Measurements from ENCODE around the gene SLC7A5.

DNA sequence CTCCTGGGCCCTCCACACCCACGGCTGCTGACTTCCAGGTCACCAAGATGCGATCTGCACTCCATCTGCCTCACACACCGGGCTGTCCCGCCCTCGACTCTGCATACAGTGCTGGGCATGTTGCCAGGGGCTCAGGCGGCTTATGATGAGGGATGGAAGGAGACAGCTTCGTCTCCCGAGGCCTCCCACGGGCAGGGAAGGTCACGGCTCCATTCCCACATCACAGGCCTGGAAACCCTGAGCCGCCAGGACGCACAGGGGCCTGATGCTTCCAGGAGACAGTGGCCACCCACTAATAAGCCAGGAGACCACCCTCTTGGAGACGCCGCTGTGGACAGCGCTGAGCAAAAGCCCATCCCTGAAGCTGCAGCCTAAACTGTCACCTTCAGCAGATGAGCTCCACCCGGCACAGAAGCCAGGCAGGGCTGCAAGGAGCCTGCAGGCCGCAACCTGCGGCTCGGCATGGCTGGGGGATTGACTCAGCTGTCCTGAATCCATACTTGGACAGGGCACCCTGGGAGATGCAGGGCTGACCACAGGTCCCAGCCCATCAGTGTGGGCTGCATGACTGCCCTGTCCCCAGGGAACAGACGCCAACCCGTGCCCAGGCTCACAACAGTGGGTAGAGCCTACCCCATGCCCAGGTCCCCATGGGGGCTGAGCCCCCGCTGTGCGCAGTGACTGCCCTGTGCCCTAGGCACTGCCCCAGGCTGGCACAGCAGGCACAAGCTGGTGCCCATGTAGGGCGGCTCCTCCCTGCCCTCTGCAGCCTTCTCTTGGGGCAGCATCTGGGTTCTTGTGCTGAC, 34.4 kb downstream of the SLC7A5 start:
- TF ChIP-seq POLR2A (IDR thresholded peaks at IDR 0.05) = no peak
- TF ChIP-seq, protein P1, sequence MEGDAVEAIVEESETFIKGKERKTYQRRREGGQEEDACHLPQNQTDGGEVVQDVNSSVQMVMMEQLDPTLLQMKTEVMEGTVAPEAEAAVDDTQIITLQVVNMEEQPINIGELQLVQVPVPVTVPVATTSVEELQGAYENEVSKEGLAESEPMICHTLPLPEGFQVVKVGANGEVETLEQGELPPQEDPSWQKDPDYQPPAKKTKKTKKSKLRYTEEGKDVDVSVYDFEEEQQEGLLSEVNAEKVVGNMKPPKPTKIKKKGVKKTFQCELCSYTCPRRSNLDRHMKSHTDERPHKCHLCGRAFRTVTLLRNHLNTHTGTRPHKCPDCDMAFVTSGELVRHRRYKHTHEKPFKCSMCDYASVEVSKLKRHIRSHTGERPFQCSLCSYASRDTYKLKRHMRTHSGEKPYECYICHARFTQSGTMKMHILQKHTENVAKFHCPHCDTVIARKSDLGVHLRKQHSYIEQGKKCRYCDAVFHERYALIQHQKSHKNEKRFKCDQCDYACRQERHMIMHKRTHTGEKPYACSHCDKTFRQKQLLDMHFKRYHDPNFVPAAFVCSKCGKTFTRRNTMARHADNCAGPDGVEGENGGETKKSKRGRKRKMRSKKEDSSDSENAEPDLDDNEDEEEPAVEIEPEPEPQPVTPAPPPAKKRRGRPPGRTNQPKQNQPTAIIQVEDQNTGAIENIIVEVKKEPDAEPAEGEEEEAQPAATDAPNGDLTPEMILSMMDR (IDR thresholded peaks at IDR 0.05 in 4 of 5, conservative IDR thresholded peaks at IDR 0.05 in 1 of 5) = no peak
